Measurements from ENCODE around the gene WNT9B.

Gene WNT9B

GRCh38 chr17:46851029-46851741 is at the start of gene WNT9B:
Gene WNT9B, plus strand, starts transcription at chr17:46851583. Its CDS starts 56 bp downstream, at chr17:46851639.
- no peak within 1 kb of the TSS for H3K27ac ChIP-seq
- no peak for DNase-seq (ENCODE audit: low read depth, low spot score)

DNA sequence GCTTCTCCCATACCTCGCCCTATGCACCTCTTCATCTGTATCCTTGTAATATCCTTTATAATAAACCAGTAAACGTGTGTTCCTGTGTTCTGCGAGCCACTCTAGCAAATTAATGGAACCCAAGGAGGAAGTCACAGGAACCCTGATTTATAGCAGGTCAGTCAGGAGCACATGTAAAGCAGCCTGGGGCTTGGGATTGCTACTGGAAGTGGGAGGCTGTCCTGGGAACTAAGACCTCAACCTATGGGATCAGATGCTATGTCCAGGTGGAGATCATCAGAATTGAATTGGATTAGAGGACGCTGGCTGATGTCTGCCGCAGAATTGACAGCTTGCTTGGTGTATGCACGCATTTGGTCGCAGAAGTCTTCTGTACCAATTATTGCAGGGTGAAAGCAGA is 48.6 kb upstream of the WNT9B start:
- no peak for DNase-seq (ENCODE audit: low read depth, low spot score)
- no peak overlapping the region for H3K27ac ChIP-seq

DNA sequence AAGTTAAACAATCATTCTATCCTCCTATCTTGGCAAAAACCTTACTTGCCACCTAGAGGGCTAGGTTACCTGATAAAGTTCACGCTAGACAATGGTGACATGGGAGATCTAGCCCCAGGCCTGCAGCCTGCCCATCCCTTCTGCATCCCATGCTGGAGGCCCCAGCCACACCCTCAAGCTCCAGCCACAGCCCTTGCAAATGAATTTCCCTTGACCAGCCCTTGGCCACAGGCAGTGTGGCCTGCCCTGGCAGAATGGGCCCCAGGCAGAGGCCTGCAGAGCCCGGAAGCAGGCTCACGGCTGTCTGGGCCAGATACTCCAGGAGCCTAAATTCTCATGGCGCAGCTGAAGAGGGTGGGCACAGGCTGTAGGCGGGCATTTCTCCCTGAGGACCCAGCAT is 47.8 kb upstream of the WNT9B start:
- no peak for DNase-seq (ENCODE audit: low read depth, low spot score)
- no peak overlapping the region for H3K27ac ChIP-seq

DNA sequence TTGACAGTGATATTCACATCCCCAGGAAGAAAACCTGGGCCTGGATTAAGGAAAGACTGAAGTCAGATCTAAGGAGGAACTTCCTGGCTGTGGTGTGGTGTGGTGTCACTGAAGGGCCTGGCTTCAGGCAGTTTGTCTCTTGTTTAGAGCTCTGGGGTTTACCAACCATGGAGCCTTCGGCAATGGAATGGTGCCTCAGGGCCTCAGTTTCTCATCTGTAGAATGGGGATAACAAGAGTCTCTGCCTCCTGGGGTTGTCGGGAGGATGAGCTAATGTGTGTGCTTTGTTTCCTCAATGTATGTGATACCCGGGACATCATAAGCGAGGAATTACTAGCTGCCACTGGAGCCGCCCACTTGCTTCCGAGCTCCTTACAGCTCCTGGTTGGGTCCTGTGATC is 45.6 kb upstream of the WNT9B start:
- no peak overlapping the region for H3K27ac ChIP-seq
- no peak for DNase-seq (ENCODE audit: low read depth, low spot score)

GRCh38 chr17:46809110-46809571 is 42.2 kb upstream of the WNT9B start:
- H3K27ac ChIP-seq = no peak overlapping the region
- DNase-seq (ENCODE audit: low read depth, low spot score) = no peak

DNA sequence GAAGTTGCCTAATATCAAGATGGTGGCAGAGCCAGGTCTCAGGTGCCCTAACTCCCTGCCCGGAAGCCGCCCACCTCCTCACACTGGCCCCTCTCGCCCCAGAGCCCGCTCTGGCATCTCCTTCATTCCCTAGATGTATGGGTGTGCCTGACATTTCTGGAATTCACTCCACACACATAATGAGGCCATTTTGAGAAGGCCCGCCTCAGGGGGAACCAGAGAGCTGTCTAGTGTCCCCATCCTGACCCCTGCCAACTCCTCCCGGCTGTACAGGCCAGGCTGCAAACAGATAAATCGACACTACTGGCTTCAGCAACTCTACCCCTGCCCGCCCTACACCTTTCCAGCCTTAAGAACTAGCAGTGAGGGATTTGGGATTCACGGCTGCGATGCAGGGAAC is 40.5 kb upstream of the WNT9B start:
- no peak for DNase-seq (ENCODE audit: low read depth, low spot score)

DNA sequence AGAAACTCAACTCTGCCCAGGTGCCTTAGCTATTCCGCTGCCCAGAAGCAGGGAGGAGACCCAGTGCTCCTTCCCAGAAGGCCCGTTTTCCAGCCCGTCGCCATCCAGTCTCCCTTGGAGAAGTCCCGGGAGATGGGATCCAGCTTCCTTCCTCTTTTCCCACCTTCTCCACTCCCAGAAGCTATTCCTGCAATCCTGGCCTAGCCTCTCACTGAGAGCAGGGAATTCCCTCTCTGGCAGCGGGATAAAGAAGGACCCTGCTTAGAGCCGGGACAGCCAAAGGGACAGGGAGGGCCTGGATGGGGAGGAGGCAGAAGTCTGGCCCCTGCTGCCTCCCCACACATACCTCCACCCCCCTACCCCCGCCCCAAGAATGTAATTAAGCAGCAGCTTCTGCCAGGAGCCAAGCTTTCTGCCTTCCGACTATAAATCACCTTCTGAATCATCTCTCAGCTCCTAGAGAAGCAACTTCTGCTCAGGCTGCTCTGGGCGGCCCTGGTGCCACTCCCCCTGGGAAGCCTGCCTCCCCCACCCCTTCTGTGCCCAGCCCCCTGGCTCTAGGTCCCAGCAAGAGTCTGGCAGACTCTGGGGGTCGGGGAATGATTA is 39.3 kb upstream of the WNT9B start:
- DNase-seq (ENCODE audit: low read depth, low spot score) = no peak
- H3K27ac ChIP-seq = no peak overlapping the region

More for the DNA sequence above, 40.5 kb upstream of the WNT9B start:
- no peak overlapping the region for H3K27ac ChIP-seq

DNA sequence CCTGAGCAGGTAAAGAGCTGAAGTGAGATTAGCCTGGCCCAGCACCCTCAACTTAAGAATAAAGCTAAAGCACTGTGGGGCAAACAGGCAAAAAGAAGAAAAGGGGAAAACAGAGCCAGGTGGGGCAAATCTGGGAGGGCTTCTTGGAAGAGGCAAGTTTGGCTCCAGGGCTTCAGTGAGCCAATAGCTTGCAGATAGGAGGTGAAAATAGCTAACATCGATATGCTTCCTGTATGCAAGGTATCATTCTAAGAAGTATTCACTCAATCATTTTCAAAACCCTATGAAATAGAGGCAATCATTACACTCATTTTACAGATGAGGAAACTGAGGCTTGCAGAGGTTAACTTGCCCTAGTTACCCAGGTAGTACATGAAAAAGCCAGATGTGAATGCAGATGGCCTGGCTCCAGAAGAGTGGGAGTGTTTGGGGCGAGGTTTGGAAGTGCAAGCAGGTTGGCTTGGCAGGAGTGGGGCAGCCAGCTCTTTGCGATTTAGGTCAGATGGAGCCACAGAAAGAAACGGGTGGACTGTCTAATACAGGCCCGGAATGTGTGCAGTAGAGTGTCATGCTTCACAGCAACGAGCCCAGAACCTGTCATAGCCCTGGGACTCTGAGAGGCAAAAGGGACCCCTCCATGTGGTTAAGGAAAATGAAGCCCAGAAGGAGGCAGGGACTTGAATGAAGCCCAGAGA is 38.6 kb upstream of the WNT9B start:
- DNase-seq (ENCODE audit: low read depth, low spot score) = no peak
- no peak overlapping the region for H3K27ac ChIP-seq

DNA sequence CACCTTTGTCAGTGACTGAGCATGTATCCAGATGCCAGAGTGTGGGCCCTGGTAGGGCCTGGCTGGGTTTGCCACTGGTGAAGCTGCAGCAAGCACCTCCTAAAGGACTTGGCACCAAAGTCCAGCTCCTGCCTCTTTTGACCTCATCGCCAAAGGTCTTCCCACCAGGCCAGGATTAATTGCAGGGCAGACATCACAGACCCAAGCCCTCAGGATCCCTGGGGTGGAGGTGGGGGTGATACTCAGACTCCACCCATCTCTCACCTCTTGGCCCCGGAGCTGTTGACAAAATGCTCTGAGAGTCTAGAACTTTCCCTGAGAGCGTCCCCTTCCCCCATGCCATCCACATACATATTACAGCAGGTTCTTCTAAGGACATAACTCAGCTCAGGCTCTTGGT is 37.5 kb upstream of the WNT9B start:
- DNase-seq (ENCODE audit: low read depth, low spot score) = no peak
- H3K27ac ChIP-seq = no peak overlapping the region

- no peak overlapping the region for H3K27ac ChIP-seq
- DNase-seq (ENCODE audit: low read depth, low spot score) = no peak
Observed at GRCh38 chr17:46814446-46814845, 36.9 kb upstream of the WNT9B start.

DNA sequence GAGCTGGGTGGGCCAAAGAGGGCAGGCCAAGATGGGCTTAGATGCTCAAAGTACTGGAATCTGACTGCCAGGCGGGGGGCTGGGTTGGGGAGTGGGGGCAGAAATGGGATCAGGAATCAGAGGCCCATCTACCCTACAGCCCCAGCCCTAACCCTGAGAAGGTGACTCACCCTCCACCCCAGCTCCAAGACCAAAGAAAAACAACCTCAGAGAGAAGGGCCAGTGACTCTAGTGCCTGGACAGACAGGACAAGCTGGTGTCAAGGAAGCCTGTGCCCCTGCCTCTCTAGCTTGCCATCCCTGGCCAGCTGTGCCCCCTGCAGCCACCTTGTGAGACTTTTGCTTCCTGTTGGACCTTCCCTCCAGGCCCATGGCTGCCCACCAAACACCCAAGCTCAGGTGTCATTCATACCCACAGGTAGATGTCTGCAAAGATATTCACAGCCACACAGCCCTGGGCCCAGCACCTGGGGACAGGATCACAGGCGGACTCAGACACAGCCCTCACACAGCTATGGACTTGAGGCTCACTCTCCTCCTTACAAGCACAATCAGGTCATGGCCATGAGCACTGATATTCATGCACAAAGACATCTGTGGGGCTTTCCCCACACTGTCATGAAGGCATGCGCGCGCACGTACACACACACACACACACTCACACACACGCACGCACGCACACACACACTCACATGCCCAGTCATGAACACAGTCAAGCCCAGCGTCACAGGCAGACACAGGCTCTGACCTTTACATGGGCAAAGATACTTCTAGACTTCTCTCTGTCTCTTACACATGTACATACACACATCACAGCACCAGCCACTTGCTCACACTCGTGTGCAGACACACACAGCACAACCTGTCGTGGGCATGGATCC is 35.7 kb upstream of the WNT9B start:
- H3K27ac ChIP-seq = no peak overlapping the region
- DNase-seq (ENCODE audit: low read depth, low spot score) = no peak

GRCh38 chr17:46817151-46817900 is 34.1 kb upstream of the WNT9B start:
- H3K27ac ChIP-seq = no peak overlapping the region
- DNase-seq (ENCODE audit: low read depth, low spot score) = no peak

GRCh38 chr17:46817901-46818209 is 33.5 kb upstream of the WNT9B start:
- no peak for DNase-seq (ENCODE audit: low read depth, low spot score)
- H3K27ac ChIP-seq = no peak overlapping the region

GRCh38 chr17:46818316-46818928 is 33.0 kb upstream of the WNT9B start, which contains the start of gene WNT3:
Gene WNT3, minus strand, starts transcription at chr17:46818692. Its CDS starts 95 bp downstream, at chr17:46818597.
- H3K27ac ChIP-seq = no peak within 1 kb of the TSS
- no peak for DNase-seq (ENCODE audit: low read depth, low spot score)

DNA sequence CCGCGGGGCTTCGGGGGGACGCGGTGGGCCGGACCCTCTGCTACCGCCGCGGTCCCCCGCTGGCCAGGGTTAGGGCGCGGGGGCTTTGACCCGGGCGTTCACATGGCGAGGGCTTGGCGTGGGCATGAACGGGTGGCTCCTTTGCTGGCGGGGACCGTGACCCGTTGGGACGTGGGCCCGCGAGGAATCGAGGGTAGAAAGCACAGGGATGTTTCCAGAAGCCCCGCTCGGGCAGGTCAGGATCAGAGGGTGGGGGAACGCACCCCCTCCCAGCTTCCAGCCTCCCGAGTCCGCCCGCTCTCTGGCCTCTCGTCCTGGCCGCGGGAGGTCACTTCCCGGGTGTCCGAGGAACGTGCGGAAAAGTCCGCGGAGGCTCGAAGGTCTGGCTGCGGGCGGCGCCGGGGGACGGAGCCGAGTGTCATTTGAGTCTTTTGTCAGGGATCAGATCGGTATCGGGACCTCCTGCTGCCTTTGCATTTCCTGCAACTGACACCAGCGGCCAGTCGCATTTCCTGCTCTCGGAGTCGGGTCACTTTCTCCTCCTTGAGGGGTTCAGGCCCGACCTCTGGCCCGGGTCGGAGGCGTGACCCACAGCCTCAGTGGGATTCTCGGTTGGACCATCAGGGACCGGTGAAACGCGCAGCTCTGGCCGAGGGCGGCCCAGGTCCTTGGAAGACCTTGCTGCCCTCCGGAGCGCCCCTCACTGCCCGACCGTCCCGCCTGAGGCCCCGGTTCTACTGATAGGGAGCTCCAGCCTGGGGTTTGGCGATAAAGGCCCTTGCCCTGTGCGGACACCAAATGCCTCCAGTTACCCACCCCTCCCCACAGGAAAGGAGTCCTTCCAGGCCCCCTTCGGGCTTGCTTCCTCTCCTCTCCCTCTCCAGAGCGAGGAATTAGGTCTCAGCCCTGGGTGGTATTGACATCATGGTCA is 32.2 kb upstream of the WNT9B start:
- no peak for DNase-seq (ENCODE audit: low read depth, low spot score)
- H3K27ac ChIP-seq = no peak overlapping the region

DNA sequence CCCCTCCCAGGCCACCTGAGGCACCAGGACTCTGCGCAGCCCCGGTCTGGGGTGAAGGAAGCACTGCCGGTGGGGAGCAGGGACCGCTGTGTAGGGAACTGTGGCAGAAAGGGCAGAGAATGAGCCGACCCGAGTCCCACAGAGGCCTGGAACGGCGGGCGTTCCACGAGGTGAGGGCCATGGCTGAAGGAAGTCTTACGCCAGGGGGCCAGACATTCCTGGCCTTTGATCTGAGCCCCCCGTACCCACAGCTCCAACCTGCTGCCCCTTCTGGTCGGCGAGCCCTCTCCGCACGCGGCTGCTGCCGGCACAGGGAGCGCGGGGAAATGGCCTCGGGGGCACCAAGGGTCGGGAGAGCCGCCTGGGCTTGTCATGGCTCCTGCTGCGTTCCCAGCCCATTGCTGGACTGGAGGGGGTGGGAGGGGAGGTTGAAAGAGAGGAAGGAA is 31.5 kb upstream of the WNT9B start:
- DNase-seq (ENCODE audit: low read depth, low spot score) = no peak
- H3K27ac ChIP-seq = no peak overlapping the region

DNA sequence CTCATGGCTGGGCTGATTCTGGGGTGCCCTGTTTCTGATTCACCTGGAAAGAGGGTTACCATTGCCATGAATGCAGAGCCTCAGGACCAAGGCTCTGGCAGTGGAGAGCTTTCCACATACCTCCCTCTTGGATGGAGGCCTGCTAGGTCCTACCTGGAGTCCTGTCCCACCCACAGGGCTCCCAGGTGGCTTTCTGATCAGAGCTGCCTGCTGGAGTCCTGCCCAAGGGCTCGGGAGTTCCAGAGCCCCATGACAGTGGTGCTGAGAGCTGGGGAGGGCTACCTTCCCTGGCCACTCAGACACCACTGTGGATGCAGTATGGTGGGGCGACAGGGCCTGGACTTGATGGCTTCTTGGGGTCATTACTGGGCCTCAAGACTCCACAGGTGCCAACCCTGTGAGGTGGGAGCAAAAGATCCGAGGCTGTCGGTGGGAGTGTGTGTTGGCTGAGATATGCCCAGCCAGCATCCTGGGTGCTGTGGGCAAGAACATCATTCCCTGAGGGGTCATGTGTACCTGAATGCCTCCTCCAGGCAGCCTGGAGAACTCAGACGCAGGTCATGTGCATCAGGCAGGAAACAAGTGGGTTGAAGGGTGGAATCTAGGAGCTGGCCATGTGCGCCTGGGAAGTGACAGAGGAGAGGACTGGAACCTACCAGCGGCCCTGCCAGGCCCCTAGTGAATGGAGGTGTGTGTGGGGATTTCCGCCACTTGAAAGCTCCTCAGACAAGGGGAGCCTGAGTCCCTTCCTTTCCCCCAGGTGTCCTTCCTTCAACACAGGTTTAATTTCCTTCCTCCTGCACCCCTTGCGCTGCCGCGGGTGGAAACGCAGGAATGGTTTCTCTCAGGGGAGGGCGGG is 30.6 kb upstream of the WNT9B start:
- no peak overlapping the region for H3K27ac ChIP-seq
- no peak for DNase-seq (ENCODE audit: low read depth, low spot score)
